ENCODE data around the gene EXOSC7. TPM values are rescaled to one million over a fixed set of nuclear protein-coding genes. Genes with fewer than 3 reads are reported as not detected.

The EXOSC7 gene
- total and polyA plus RNA-seq, 9 of the 15 experiments (the other 6 are each of a cell fraction or from before 2014, with no cell fraction given): 88.5 to 237 (median 112) TPM

DNA sequence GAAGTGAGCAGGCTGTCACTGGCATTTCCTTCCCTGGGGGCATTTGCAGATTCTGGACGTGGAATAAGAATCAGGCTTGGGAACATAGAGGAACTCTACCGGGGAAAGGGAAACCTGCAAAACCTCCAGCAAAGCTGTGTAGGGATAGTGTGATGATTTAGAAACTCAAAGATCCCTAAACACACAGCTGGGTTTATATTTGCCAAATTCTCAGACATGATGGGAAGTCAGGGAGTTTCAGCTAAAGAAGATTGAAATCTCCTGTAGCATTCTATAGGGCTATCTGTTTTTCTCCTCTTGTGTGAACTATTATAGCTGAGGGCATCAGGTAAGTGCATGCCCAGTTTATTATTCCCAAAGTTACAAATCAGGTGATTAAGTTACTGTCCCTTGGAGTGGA lies 40.9 kb downstream of the EXOSC7 start:
- Histone ChIP-seq H3K4me3 (no peak overlapping the region), H3K9me3 (replicated peaks; ENCODE audit: control insufficient read depth, insufficient read depth, low read depth, low read length) (no peaks in the 10 kb centered on the region), H3K36me3 (ENCODE audit: control insufficient read depth, insufficient read depth, low read length) (peaks cover 30% of the 10 kb centered on the region; the same call in 2 of the 3 replicates), H3K9me1 (ENCODE audit: control insufficient read depth, insufficient read depth, low read length) (no peaks in the 10 kb centered on the region), H3K4me1 (replicated peaks in 1 of 2; ENCODE audit: control insufficient read depth in 2 of 2, insufficient read depth in 2 of 2, low read length in 2 of 2) (peaks cover 0 to 5% of the 10 kb centered on the region in 2 experiments; a peak in 1 of 5 replicates), H2AFZ (ENCODE audit: low read depth, low read length) (no peak overlapping the region), H3K27ac (ENCODE audit: extremely low read depth, low read depth, low read length) (no peak overlapping the region), H3K79me2 (ENCODE audit: control insufficient read depth, insufficient read depth, low read length) (no peaks in the 10 kb centered on the region), H3K4me2 (ENCODE audit: insufficient read depth, low read length) (no peak overlapping the region), H4K20me1 (replicated peaks; ENCODE audit: control insufficient read depth, insufficient read depth, low read length) (0 out of 2 replicates have a peak, but pooled peaks cover 3% of the 10 kb centered on the region), H3K27me3 (ENCODE audit: control insufficient read depth in 2 of 2, insufficient read depth in 2 of 2, low read length in 2 of 2) (no peaks in the 10 kb centered on the region), H3K9ac (ENCODE audit: insufficient read depth in 1 of 2, low read depth in 2 of 2, low read length in 2 of 2) (no peak overlapping the region)
- intact Hi-C loops (cut with micrococcal nuclease): no loop called here
- POLR2A ChIA-PET: interaction anchor here (0.6 to 2.5 kb wide), 4 partner anchors 11 to 207 kb away, joined by 3 to 7 read pairs (median 3); no protein-coding TSS in a partner anchor
- no TSS peak for BruUV-seq (replicated peaks)
- in situ Hi-C loops (cut with MboI): no loop called here
- ATAC-seq: no peak
- 86% methylated on average over 2 of the region's 2 CpGs for WGBS (ENCODE audit: insufficient coverage, low coverage, missing lambda C conversion rate)
- TF ChIP-seq ESRRA (IDR thresholded peaks at IDR 0.05; ENCODE audit: borderline replicate concordance, low read depth) (no peak), FOXJ3 (CRISPR knock-in tag; IDR thresholded peaks at IDR 0.05) (no peak), MTA3 (IDR thresholded peaks at IDR 0.05; ENCODE audit: borderline replicate concordance) (no peak), ZNF740 (CRISPR knock-in tag; IDR thresholded peaks at IDR 0.05) (no peak), ZNF740 (tag; IDR thresholded peaks at IDR 0.05) (no peak), NBN (IDR thresholded peaks at IDR 0.05; ENCODE audit: low read depth) (no peak), POLR3G (IDR thresholded peaks at IDR 0.05; ENCODE audit: extremely low read depth, insufficient read length, insufficient replicate concordance) (no peak), EGR1 (conservative IDR thresholded peaks at IDR 0.05) (no peak), CREBBP (IDR thresholded peaks at IDR 0.05; ENCODE audit: low read depth, low read length) (no peak)
- CTCF ChIA-PET (ENCODE audit: low intra/inter-chr PET ratio): interaction anchor here (0.6 kb wide), 1 partner anchor 193 kb away, joined by 3 read pairs; no protein-coding TSS in a partner anchor
- DNase-seq (ENCODE audit: extremely low read depth in 1 of 4, low spot score in 3 of 4): no peak
- FAIRE-seq: peak; percentile 48

Measured in K562 (cell line).